Measurements from ENCODE around the gene ZNF442.

DNA sequence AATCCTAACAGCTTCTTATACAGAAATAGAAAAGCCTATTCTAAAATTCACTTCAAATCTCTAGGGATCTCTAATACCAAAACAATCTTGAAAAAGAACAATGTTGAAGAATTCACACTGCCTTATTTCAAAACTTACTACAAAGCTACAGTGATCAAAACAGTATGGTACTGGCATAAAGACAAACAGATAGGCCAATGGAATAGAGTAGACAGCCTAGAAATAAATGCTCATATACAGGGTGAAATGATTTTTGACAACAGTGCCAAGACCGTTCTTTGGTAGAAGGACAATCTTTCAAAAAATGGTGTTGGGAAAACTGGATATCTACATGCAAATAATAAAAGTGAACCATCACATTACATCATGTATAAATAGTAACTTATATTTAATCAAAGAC, 20.3 kb downstream of the ZNF442 start:
- TF ChIP-seq POLR2A (IDR thresholded peaks at IDR 0.05; ENCODE audit: low read length) (no peak), EHMT2 (IDR thresholded peaks at IDR 0.05; ENCODE audit: low read depth) (no peak), JUNB (IDR thresholded peaks at IDR 0.05) (no peak), ZFP36 (IDR thresholded peaks at IDR 0.05; ENCODE audit: borderline replicate concordance, partially characterized antibody) (no peak), CHD4 (IDR thresholded peaks at IDR 0.05; ENCODE audit: borderline replicate concordance) (no peak)
- TF ChIP-seq, protein P1, sequence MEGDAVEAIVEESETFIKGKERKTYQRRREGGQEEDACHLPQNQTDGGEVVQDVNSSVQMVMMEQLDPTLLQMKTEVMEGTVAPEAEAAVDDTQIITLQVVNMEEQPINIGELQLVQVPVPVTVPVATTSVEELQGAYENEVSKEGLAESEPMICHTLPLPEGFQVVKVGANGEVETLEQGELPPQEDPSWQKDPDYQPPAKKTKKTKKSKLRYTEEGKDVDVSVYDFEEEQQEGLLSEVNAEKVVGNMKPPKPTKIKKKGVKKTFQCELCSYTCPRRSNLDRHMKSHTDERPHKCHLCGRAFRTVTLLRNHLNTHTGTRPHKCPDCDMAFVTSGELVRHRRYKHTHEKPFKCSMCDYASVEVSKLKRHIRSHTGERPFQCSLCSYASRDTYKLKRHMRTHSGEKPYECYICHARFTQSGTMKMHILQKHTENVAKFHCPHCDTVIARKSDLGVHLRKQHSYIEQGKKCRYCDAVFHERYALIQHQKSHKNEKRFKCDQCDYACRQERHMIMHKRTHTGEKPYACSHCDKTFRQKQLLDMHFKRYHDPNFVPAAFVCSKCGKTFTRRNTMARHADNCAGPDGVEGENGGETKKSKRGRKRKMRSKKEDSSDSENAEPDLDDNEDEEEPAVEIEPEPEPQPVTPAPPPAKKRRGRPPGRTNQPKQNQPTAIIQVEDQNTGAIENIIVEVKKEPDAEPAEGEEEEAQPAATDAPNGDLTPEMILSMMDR (IDR thresholded peaks at IDR 0.05) = no peak

All from A549 (cell line).